Measurements from ENCODE around the gene INPP5A.

INPP5A gene

GRCh38 chr10:132658546-132659205, 121.1 kb downstream of the INPP5A start:
- no peaks in the 10 kb centered on the region; the same call in 1 of the 2 replicates for H3K27me3 ChIP-seq (replicated peaks; ENCODE audit: insufficient read depth, low read length)
- no peak for DNase-seq
- H2AFZ ChIP-seq (ENCODE audit: low read length): no peak overlapping the region
- TF ChIP-seq EZH2phosphoT487 (IDR thresholded peaks at IDR 0.05; ENCODE audit: low read length): no peak
- no peak for TF ChIP-seq EZH2 (optimal IDR thresholded peaks at IDR 0.05; ENCODE audit: low read depth, low read length)
- no peak for TF ChIP-seq CTCF (IDR thresholded peaks at IDR 0.05; ENCODE audit: low read length)
- H4K20me1 ChIP-seq (ENCODE audit: insufficient read depth, low read length): no peaks in the 10 kb centered on the region
- no peaks in the 10 kb centered on the region for H3K9me3 ChIP-seq (replicated peaks; ENCODE audit: insufficient read depth, low read length)
- H3F3A ChIP-seq (ENCODE audit: insufficient read depth, low read length): no peaks in the 10 kb centered on the region
- no peak overlapping the region for H3K4me3 ChIP-seq (ENCODE audit: low read length)
- H3K9me2 ChIP-seq (replicated peaks; ENCODE audit: insufficient read depth, low read length): no peaks in the 10 kb centered on the region
- H3K27ac ChIP-seq (ENCODE audit: low read length): no peak overlapping the region
- no peaks in the 10 kb centered on the region for H3K4me1 ChIP-seq (ENCODE audit: low read length)
- no peak overlapping the region for H3K9ac ChIP-seq (ENCODE audit: low read length)
- no peak overlapping the region for H3K4me2 ChIP-seq (ENCODE audit: low read depth, low read length)
- H3K36me3 ChIP-seq (replicated peaks; ENCODE audit: insufficient read depth, low read length): no peaks in the 10 kb centered on the region
- H3K79me2 ChIP-seq (ENCODE audit: low read length): no peaks in the 10 kb centered on the region

GRCh38 chr10:132659206-132660091, 121.9 kb downstream of the INPP5A start:
- Histone ChIP-seq H3K4me2 (ENCODE audit: low read depth, low read length) (no peak overlapping the region), H3F3A (ENCODE audit: insufficient read depth, low read length) (no peaks in the 10 kb centered on the region), H4K20me1 (ENCODE audit: insufficient read depth, low read length) (no peaks in the 10 kb centered on the region), H3K36me3 (replicated peaks; ENCODE audit: insufficient read depth, low read length) (no peaks in the 10 kb centered on the region), H3K27ac (ENCODE audit: low read length) (no peak overlapping the region), H3K79me2 (ENCODE audit: low read length) (no peaks in the 10 kb centered on the region), H3K9me3 (replicated peaks; ENCODE audit: insufficient read depth, low read length) (no peaks in the 10 kb centered on the region), H3K4me1 (ENCODE audit: low read length) (no peaks in the 10 kb centered on the region), H2AFZ (ENCODE audit: low read length) (no peak overlapping the region), H3K27me3 (replicated peaks; ENCODE audit: insufficient read depth, low read length) (no peaks in the 10 kb centered on the region), H3K4me3 (ENCODE audit: low read length) (no peak overlapping the region), H3K9me2 (replicated peaks; ENCODE audit: insufficient read depth, low read length) (no peaks in the 10 kb centered on the region), H3K9ac (ENCODE audit: low read length) (no peak overlapping the region)
- DNase-seq: no peak
- no peak for TF ChIP-seq CTCF (IDR thresholded peaks at IDR 0.05; ENCODE audit: low read length)

- Histone ChIP-seq H3K9me3 (replicated peaks; ENCODE audit: insufficient read depth, low read length) (no peaks in the 10 kb centered on the region), H3F3A (ENCODE audit: insufficient read depth, low read length) (no peaks in the 10 kb centered on the region), H3K4me2 (ENCODE audit: low read depth, low read length) (no peak overlapping the region), H3K27ac (ENCODE audit: low read length) (no peak overlapping the region), H3K9me2 (replicated peaks; ENCODE audit: insufficient read depth, low read length) (no peaks in the 10 kb centered on the region), H3K9ac (ENCODE audit: low read length) (no peak overlapping the region), H3K79me2 (ENCODE audit: low read length) (no peaks in the 10 kb centered on the region), H3K4me1 (ENCODE audit: low read length) (no peaks in the 10 kb centered on the region), H2AFZ (ENCODE audit: low read length) (no peak overlapping the region), H4K20me1 (ENCODE audit: insufficient read depth, low read length) (no peaks in the 10 kb centered on the region), H3K27me3 (replicated peaks; ENCODE audit: insufficient read depth, low read length) (no peaks in the 10 kb centered on the region), H3K36me3 (replicated peaks; ENCODE audit: insufficient read depth, low read length) (no peaks in the 10 kb centered on the region), H3K4me3 (ENCODE audit: low read length) (no peak overlapping the region)
- DNase-seq: no peak
- TF ChIP-seq EZH2 (optimal IDR thresholded peaks at IDR 0.05; ENCODE audit: low read depth, low read length): no peak
- TF ChIP-seq CTCF (IDR thresholded peaks at IDR 0.05; ENCODE audit: low read length): no peak
- no peak for TF ChIP-seq EZH2phosphoT487 (IDR thresholded peaks at IDR 0.05; ENCODE audit: low read length)
Observed at GRCh38 chr10:132660385-132660784, 122.8 kb downstream of the INPP5A start.
